Astrocyte (in vitro differentiated cells and primary cell): Measurements from ENCODE around the gene FBLN5.

Experiments
- EZH2 ChIP-seq: IDR thresholded peaks from 2 replicates; pipeline ENCODE4 v1.6.1; 2012; ENCODE audit warnings: mild to moderate bottlenecking, low read length, inconsistent platforms; ENCODE audit not compliant: insufficient read depth
- TF ChIP-seq, protein P1 (sequence below): IDR thresholded peaks from 2 replicates; pipeline ENCODE4 v1.5.1; 2011; ENCODE audit warnings: low read depth, mild to moderate bottlenecking, inconsistent platforms, low read length, moderate library complexity; ENCODE audit not compliant: insufficient read depth

- TF ChIP-seq, protein P1, sequence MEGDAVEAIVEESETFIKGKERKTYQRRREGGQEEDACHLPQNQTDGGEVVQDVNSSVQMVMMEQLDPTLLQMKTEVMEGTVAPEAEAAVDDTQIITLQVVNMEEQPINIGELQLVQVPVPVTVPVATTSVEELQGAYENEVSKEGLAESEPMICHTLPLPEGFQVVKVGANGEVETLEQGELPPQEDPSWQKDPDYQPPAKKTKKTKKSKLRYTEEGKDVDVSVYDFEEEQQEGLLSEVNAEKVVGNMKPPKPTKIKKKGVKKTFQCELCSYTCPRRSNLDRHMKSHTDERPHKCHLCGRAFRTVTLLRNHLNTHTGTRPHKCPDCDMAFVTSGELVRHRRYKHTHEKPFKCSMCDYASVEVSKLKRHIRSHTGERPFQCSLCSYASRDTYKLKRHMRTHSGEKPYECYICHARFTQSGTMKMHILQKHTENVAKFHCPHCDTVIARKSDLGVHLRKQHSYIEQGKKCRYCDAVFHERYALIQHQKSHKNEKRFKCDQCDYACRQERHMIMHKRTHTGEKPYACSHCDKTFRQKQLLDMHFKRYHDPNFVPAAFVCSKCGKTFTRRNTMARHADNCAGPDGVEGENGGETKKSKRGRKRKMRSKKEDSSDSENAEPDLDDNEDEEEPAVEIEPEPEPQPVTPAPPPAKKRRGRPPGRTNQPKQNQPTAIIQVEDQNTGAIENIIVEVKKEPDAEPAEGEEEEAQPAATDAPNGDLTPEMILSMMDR, result no peak
- TF ChIP-seq EZH2, result no peak
These were observed 99.8 kb downstream of the FBLN5 start for GRCh38 chr14:91847693-91848092.
